Liver (tissue), 3 donors: ENCODE results near the gene EVL.

ENCODE experiments used
- CTCF ChIP-seq: fragments of 150-350 bp; IDR thresholded peaks from 2 replicates; pipeline ENCODE4 v1.5.1; 2017; ENCODE audit warnings: improper control_type of control experiment, low read depth, low read length; ENCODE audit not compliant: missing input control
- EGR1 ChIP-seq, 2 donors: IDR thresholded peaks; 2 replicates each; pipeline ENCODE4 v1.6.1; 2016 to 2018; ENCODE audit warnings: antibody characterized with exemption in 2 of 2, low read depth in 2 of 2
- GABPA ChIP-seq, 2 donors: IDR thresholded peaks in 1 of 2; conservative IDR thresholded peaks in 1 of 2; 2 replicates each; pipeline ENCODE4 v1.6.1; 2016; ENCODE audit warnings: antibody characterized with exemption in 2 of 2, mild to moderate bottlenecking in 1 of 2, moderate library complexity in 1 of 2
- MAX ChIP-seq: IDR thresholded peaks from 2 replicates; pipeline ENCODE4 v1.6.1; 2016; ENCODE audit warnings: antibody characterized with exemption
- REST ChIP-seq: IDR thresholded peaks from 2 replicates; pipeline ENCODE4 v1.6.1; 2016; ENCODE audit warnings: antibody characterized with exemption, mild to moderate bottlenecking
- donor health status: healthy.
- donor health status: healthy.

GRCh38 chr14:100141098-100141497 lies 75.9 kb downstream of the EVL start:
- TF ChIP-seq REST (no peak), GABPA (IDR thresholded peaks at IDR 0.05 in 1 of 2, conservative IDR thresholded peaks at IDR 0.05 in 1 of 2) (no peak), CTCF (no peak), MAX (no peak), EGR1 (IDR thresholded peaks at IDR 0.05; ENCODE audit: low read depth in 2 of 2) (no peak)
